WTC11 (cell line): ENCODE measurements around the gene PRKCE. TPM values are rescaled to one million over a fixed set of nuclear protein-coding genes. Genes with fewer than 3 reads are reported as not detected.

ENCODE experiments used
- ATAC-seq: fragments of 200-7000 bp; cut with Tn5 transposase; 2 replicates; pipeline ENCODE4 v1.10.0; 2021; ENCODE audit warnings: mild to moderate bottlenecking, moderate library complexity
- CTCF ChIA-PET: fragments of 300-600 bp; sonication (Branson Sonifier 250); formaldehyde crosslinking; loops from one replicate; lab custom pipeline; 2021; ENCODE audit warnings: antibody characterized with exemption; lab: Charles Lee
- POLR2A ChIA-PET: fragments of 350-600 bp; sonication (Branson Sonifier 250); formaldehyde crosslinking; loops from one replicate; lab custom pipeline; 2021; ENCODE audit warnings: antibody characterized with exemption; lab: Charles Lee
- DNase-seq: peaks from one replicate; pipeline ENCODE4 v3.0.0; 2021; ENCODE audit warnings: low spot score
- H3K27ac Mint-ChIP-seq: 2 replicates; pipeline ENCODE4 v1.8.0; 2021; ENCODE audit warnings: mixed read lengths
- H3K27me3 Mint-ChIP-seq: 2 replicates; pipeline ENCODE4 v1.8.0; 2021; ENCODE audit warnings: low read depth, mild to moderate bottlenecking, moderate library complexity, mixed read lengths
- H3K36me3 Mint-ChIP-seq: 2 replicates; pipeline ENCODE4 v1.8.0; 2021; ENCODE audit warnings: mixed read lengths
- H3K4me1 Mint-ChIP-seq: 2 replicates; pipeline ENCODE4 v1.8.0; 2022; ENCODE audit warnings: mixed read lengths
- H3K4me3 Mint-ChIP-seq: 2 replicates; pipeline ENCODE4 v1.8.0; 2021; ENCODE audit warnings: mild to moderate bottlenecking, moderate library complexity, mixed read lengths
- H3K9me3 Mint-ChIP-seq: 2 replicates; pipeline ENCODE4 v1.8.0; 2021; ENCODE audit warnings: mixed read lengths
- ATF6 ChIP-seq: sonication (generic); formaldehyde crosslinking; IDR thresholded peaks from 2 replicates; pipeline ENCODE4 v1.8.1; 2023; ENCODE audit warnings: mild to moderate bottlenecking, missing genetic modification reagents
- EMX1 ChIP-seq: fragments of 250-450 bp; sonication (Bioruptor Pico); IDR thresholded peaks from 2 replicates; pipeline ENCODE4 v1.8.0; 2021; ENCODE audit warnings: mild to moderate bottlenecking
- GRHL2 ChIP-seq: fragments of 250-450 bp; sonication (Bioruptor Pico); IDR thresholded peaks from 2 replicates; pipeline ENCODE4 v1.8.0; 2022; ENCODE audit warnings: mild to moderate bottlenecking, moderate library complexity; ENCODE audit not compliant: insufficient replicate concordance, severe bottlenecking
- JUN ChIP-seq: sonication (generic); formaldehyde crosslinking; IDR thresholded peaks from 2 replicates; pipeline ENCODE4 v1.8.0; 2023; ENCODE audit warnings: mild to moderate bottlenecking, missing genetic modification reagents
- NFE2L1 ChIP-seq: sonication (generic); formaldehyde crosslinking; IDR thresholded peaks from 2 replicates; pipeline ENCODE4 v1.8.1; 2023; ENCODE audit warnings: missing genetic modification reagents
- NR2C2 ChIP-seq: sonication (generic); formaldehyde crosslinking; IDR thresholded peaks from 2 replicates; pipeline ENCODE4 v1.8.0; 2022; ENCODE audit warnings: mild to moderate bottlenecking, missing genetic modification reagents
- NR3C1 ChIP-seq: sonication (generic); formaldehyde crosslinking; conservative IDR thresholded peaks from 2 replicates; pipeline ENCODE4 v1.8.1; 2023; ENCODE audit warnings: low read depth, mild to moderate bottlenecking, missing genetic modification reagents
- RORB ChIP-seq: fragments of 250-450 bp; sonication (Bioruptor Pico); IDR thresholded peaks from 2 replicates; pipeline ENCODE4 v1.9.0; 2021; ENCODE audit warnings: mild to moderate bottlenecking
- SMAD4 ChIP-seq: sonication (generic); formaldehyde crosslinking; IDR thresholded peaks from 2 replicates; pipeline ENCODE4 v1.8.0; 2022; ENCODE audit warnings: mild to moderate bottlenecking, missing genetic modification reagents
- TCF7 ChIP-seq: sonication (generic); formaldehyde crosslinking; IDR thresholded peaks from 2 replicates; pipeline ENCODE4 v1.8.0; 2022; ENCODE audit warnings: mild to moderate bottlenecking, low read depth, missing genetic modification reagents, moderate library complexity
- ZBTB21 ChIP-seq: sonication (generic); formaldehyde crosslinking; IDR thresholded peaks from 2 replicates; pipeline ENCODE4 v1.8.1; 2023; ENCODE audit warnings: mild to moderate bottlenecking, missing genetic modification reagents, borderline replicate concordance
- ZNF121 ChIP-seq: sonication (generic); formaldehyde crosslinking; IDR thresholded peaks from 2 replicates; pipeline ENCODE4 v1.8.0; 2023; ENCODE audit warnings: missing genetic modification reagents
- ZNF138 ChIP-seq: sonication (generic); formaldehyde crosslinking; conservative IDR thresholded peaks from 2 replicates; pipeline ENCODE4 v1.8.1; 2022; ENCODE audit warnings: mild to moderate bottlenecking, moderate library complexity, missing genetic modification reagents
- ZNF317 ChIP-seq: sonication (generic); formaldehyde crosslinking; IDR thresholded peaks from 2 replicates; pipeline ENCODE4 v1.8.1; 2023; ENCODE audit warnings: low read depth, mild to moderate bottlenecking, moderate library complexity, missing genetic modification reagents, borderline replicate concordance
- total RNA-seq: library from RNA; stranded (reverse); gene quantifications from 3 replicates; pipeline ENCODE4 v1.2.3, GENCODE V29; 2021
- TF ChIP-seq, protein P1 (sequence below): sonication (generic); formaldehyde crosslinking; IDR thresholded peaks from 2 replicates; pipeline ENCODE4 v1.8.0; 2022; ENCODE audit warnings: mild to moderate bottlenecking, missing genetic modification reagents
- TF ChIP-seq, protein P2 (sequence below): sonication (generic); formaldehyde crosslinking; IDR thresholded peaks from 2 replicates; pipeline ENCODE4 v1.8.0; 2023; ENCODE audit warnings: missing genetic modification reagents, mild to moderate bottlenecking, borderline replicate concordance
- TF ChIP-seq, protein P3 (sequence below): sonication (generic); formaldehyde crosslinking; IDR thresholded peaks from 2 replicates; pipeline ENCODE4 v1.8.1; 2022; ENCODE audit warnings: mild to moderate bottlenecking, missing genetic modification reagents, moderate library complexity, borderline replicate concordance
- TF ChIP-seq, protein P4 (sequence below): sonication (generic); formaldehyde crosslinking; conservative IDR thresholded peaks from 2 replicates; pipeline ENCODE4 v1.8.1; 2022; ENCODE audit warnings: mild to moderate bottlenecking, missing genetic modification reagents
- TF ChIP-seq, protein P5 (sequence below): sonication (generic); formaldehyde crosslinking; conservative IDR thresholded peaks from 2 replicates; pipeline ENCODE4 v1.8.1; 2023; ENCODE audit warnings: mild to moderate bottlenecking, low read depth, missing genetic modification reagents, moderate library complexity

The PRKCE gene
- total RNA-seq, 1 experiment from 2014 or later, result 5.8 TPM

DNA sequence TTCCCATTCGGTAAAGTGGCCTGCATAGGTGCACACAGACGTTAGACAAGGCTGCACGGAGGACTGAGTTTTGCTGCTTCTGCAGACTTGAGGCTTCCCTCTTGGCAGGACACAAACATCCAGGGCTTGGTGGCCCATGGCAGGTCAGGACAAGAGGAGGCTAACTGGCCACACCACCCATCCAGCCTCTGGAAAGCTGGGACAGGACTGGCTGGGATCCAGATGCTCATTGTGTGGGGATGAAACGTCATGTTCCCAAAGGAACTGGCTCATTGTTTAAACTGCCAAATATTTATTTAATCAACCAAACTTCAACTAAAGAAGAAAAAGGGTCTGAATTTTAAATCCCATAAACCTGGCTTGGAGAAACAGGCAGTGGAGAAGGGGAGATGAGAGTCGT is 406.7 kb downstream of the PRKCE start:
- ChIA-PET CTCF (interaction anchor here (0.9 kb wide), 2 partner anchors 305 to 356 kb away, joined by 3 read pairs; no protein-coding TSS in a partner anchor), POLR2A (no interaction called here)
- no peaks in the 10 kb centered on the region for H3K27me3 Mint-ChIP-seq
- TF ChIP-seq, protein P1, sequence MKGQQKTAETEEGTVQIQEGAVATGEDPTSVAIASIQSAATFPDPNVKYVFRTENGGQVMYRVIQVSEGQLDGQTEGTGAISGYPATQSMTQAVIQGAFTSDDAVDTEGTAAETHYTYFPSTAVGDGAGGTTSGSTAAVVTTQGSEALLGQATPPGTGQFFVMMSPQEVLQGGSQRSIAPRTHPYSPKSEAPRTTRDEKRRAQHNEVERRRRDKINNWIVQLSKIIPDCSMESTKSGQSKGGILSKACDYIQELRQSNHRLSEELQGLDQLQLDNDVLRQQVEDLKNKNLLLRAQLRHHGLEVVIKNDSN, result no peak
- TF ChIP-seq ATF6 (CRISPR knock-in tag) (no peak), EMX1 (CRISPR knock-in tag) (no peak), GRHL2 (CRISPR knock-in tag) (no peak), ZNF121 (no peak), ZBTB21 (CRISPR knock-in tag) (no peak), ZNF138 (CRISPR knock-in tag) (no peak), JUN (CRISPR knock-in tag) (no peak), ZNF317 (CRISPR knock-in tag) (no peak), RORB (CRISPR knock-in tag) (no peak), TCF7 (no peak), NFE2L1 (CRISPR knock-in tag) (no peak), SMAD4 (CRISPR knock-in tag) (no peak), NR2C2 (CRISPR knock-in tag) (no peak), NR3C1 (CRISPR knock-in tag) (no peak)
- TF ChIP-seq, protein P2, sequence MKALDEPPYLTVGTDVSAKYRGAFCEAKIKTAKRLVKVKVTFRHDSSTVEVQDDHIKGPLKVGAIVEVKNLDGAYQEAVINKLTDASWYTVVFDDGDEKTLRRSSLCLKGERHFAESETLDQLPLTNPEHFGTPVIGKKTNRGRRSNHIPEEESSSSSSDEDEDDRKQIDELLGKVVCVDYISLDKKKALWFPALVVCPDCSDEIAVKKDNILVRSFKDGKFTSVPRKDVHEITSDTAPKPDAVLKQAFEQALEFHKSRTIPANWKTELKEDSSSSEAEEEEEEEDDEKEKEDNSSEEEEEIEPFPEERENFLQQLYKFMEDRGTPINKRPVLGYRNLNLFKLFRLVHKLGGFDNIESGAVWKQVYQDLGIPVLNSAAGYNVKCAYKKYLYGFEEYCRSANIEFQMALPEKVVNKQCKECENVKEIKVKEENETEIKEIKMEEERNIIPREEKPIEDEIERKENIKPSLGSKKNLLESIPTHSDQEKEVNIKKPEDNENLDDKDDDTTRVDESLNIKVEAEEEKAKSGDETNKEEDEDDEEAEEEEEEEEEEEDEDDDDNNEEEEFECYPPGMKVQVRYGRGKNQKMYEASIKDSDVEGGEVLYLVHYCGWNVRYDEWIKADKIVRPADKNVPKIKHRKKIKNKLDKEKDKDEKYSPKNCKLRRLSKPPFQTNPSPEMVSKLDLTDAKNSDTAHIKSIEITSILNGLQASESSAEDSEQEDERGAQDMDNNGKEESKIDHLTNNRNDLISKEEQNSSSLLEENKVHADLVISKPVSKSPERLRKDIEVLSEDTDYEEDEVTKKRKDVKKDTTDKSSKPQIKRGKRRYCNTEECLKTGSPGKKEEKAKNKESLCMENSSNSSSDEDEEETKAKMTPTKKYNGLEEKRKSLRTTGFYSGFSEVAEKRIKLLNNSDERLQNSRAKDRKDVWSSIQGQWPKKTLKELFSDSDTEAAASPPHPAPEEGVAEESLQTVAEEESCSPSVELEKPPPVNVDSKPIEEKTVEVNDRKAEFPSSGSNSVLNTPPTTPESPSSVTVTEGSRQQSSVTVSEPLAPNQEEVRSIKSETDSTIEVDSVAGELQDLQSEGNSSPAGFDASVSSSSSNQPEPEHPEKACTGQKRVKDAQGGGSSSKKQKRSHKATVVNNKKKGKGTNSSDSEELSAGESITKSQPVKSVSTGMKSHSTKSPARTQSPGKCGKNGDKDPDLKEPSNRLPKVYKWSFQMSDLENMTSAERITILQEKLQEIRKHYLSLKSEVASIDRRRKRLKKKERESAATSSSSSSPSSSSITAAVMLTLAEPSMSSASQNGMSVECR (CRISPR knock-in tag), result no peak
- TF ChIP-seq, protein P3, sequence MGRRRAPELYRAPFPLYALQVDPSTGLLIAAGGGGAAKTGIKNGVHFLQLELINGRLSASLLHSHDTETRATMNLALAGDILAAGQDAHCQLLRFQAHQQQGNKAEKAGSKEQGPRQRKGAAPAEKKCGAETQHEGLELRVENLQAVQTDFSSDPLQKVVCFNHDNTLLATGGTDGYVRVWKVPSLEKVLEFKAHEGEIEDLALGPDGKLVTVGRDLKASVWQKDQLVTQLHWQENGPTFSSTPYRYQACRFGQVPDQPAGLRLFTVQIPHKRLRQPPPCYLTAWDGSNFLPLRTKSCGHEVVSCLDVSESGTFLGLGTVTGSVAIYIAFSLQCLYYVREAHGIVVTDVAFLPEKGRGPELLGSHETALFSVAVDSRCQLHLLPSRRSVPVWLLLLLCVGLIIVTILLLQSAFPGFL (CRISPR knock-in tag), result no peak
- TF ChIP-seq, protein P4, sequence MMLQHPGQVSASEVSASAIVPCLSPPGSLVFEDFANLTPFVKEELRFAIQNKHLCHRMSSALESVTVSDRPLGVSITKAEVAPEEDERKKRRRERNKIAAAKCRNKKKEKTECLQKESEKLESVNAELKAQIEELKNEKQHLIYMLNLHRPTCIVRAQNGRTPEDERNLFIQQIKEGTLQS (CRISPR knock-in tag), result no peak
- TF ChIP-seq, protein P5, sequence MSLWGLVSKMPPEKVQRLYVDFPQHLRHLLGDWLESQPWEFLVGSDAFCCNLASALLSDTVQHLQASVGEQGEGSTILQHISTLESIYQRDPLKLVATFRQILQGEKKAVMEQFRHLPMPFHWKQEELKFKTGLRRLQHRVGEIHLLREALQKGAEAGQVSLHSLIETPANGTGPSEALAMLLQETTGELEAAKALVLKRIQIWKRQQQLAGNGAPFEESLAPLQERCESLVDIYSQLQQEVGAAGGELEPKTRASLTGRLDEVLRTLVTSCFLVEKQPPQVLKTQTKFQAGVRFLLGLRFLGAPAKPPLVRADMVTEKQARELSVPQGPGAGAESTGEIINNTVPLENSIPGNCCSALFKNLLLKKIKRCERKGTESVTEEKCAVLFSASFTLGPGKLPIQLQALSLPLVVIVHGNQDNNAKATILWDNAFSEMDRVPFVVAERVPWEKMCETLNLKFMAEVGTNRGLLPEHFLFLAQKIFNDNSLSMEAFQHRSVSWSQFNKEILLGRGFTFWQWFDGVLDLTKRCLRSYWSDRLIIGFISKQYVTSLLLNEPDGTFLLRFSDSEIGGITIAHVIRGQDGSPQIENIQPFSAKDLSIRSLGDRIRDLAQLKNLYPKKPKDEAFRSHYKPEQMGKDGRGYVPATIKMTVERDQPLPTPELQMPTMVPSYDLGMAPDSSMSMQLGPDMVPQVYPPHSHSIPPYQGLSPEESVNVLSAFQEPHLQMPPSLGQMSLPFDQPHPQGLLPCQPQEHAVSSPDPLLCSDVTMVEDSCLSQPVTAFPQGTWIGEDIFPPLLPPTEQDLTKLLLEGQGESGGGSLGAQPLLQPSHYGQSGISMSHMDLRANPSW, result no peak
- no peak overlapping the region for H3K4me3 Mint-ChIP-seq
- ATAC-seq, result no peak
- no peaks in the 10 kb centered on the region for H3K36me3 Mint-ChIP-seq
- no peak for DNase-seq
- H3K9me3 Mint-ChIP-seq, result no peaks in the 10 kb centered on the region
- H3K4me1 Mint-ChIP-seq, result peaks cover 8% of the 10 kb centered on the region
- H3K27ac Mint-ChIP-seq, result no peak overlapping the region
